DMS114 treated with DMSO at 0.1 percent for 48 hours (cell line): ENCODE measurements around the gene ARG2.
"Not testable (repeated sequence)": the region's sequence is repeated elsewhere in the genome, so short reads cannot be mapped to it uniquely, and the experiment has no call there.

Source experiments
- DNase-seq: peaks from one replicate; lab custom pipeline; 2025; ENCODE audit not compliant: unreplicated experiment; lab: John Stamatoyannopoulos, UW

ARG2 gene

DNA sequence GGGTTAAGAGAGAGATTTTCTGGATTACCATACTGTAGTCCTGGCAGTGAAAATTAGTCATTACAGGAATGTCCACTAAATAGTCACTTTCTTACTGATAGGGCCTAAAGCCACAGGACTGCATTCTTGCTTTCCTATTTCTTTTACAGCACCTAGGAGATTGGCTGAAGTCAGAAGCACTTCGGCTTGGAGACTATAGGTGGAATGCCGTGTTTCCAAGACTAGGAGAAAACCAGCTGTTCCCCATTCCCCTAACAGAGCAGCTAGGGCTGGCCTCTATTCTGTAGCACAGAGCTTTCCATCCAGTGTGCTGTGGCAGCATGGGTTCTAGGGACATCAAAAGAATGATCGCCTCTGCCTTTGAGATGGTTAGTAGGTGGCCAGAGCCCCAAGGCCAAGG lies 34.7 kb upstream of the ARG2 start:
- DNase-seq: no peak

- no peak for DNase-seq
Measured at GRCh38 chr14:67586369-67586768, 33.4 kb upstream of the ARG2 start.

GRCh38 chr14:67589204-67589770 lies 30.4 kb upstream of the ARG2 start:
- no peak for DNase-seq

DNA sequence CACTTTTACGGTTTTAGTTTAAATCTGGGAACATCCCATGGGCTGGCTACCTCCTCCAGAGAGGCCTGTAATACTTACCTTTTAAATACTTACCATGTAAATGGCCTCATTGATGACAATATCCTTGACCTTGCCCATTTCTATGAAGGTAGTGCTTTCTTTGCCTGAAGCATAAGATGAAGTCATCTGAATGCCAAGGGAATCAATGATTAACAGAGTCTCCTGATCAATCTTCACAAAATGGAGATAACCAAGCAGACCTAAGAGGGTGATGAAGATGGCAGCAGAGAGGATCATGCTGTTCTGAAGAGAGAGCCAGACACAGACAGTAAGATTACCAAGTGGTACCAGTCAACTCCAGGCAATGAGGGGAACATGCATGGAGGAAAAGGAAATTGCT lies 26.1 kb upstream of the ARG2 start:
- DNase-seq: not testable (repeated sequence)

GRCh38 chr14:67595392-67595791 lies 24.3 kb upstream of the ARG2 start:
- DNase-seq: no peak

DNA sequence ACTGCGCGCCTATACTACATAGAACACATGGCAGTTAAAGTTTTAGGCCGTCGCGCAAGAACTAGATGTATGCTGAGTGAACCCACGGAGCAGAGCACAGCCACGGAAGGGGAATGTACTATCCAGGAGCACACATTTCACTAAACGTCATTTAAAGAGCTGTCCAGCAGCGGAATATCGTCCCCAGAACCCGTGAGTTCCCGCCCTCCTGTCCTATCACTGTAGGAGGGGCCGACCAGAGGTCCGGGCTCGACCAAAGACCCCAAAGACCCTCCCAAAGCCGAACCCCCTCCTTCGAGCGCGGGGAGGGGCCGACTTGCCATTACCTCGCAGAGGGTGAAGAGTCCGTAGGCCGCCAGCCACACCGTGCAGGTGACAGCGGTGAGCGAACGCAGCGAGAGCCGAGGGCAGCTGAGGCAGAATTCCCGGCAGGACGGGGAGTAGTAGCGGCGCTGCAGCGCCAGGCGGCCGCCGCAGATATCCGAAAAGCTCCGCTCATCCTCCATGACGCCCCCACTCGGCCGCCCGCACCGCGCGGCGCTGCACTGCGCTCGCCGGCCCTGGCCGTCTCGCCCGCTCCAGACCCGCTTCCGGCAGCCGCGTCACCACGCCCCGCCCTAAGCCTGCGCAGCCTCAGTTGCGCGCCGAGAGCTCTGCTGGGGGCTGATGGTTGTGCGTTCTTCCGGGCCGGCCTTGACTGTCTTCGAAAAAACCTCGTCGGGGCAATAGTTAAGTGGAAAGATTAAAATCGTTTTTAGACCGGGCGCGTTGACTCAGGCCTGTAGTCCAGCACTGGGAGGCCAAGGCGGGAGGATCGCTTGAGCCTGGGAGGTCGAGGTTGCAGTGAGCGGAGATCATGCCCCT lies 19.8 kb upstream of the ARG2 start, which contains the start of gene PIGH:
PIGH (minus strand) TSS at position 571 of the 864 bp plus-strand sequence; CDS start at position 506, 65 bp downstream.
- peak; percentile 65 for DNase-seq

DNA sequence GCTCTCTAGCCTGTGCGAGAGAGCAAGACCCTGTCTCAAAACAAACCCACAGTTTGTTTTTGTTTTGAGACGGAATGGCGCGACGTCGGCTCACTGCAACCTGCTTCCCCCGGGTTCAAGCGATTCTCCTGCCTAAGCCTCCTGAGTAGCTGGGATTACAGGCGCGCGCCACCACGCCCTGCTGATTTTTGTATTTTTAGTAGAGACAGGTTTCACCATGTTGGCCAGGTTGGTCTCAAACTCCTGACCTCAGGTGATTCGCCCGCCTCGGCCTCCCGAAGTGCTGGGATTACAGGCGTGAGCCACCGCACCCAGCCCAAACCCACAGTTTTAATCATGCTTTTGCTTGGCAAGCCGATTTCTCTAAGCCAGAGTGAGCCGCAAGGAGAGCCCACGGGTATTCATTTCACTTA lies 19.2 kb upstream of the ARG2 start:
- DNase-seq: not testable (repeated sequence)

- DNase-seq: no peak
Measured at GRCh38 chr14:67602076-67602475, 17.6 kb upstream of the ARG2 start.

- no peak for DNase-seq
Measured at GRCh38 chr14:67602995-67603545, 16.6 kb upstream of the ARG2 start.

DNA sequence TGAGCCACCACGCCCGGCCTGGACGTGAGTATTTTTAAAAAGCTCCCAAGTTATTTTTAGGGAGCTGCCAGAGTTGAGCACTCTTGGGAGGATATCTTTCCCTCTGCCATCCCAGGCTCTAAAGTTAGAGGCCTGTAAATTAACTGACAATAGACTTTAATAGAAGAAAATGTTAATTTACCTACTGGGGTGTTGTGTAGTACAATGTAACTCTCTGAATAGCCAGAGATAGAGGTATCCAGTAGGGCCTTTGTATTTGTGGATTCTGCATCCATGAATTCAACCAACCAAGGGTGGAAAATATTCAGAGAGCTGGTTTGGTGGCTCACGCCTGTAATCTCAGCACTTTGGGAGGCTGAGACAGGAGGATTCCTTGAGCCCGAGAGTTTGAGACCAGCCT lies 12.1 kb upstream of the ARG2 start:
- no peak for DNase-seq

DNA sequence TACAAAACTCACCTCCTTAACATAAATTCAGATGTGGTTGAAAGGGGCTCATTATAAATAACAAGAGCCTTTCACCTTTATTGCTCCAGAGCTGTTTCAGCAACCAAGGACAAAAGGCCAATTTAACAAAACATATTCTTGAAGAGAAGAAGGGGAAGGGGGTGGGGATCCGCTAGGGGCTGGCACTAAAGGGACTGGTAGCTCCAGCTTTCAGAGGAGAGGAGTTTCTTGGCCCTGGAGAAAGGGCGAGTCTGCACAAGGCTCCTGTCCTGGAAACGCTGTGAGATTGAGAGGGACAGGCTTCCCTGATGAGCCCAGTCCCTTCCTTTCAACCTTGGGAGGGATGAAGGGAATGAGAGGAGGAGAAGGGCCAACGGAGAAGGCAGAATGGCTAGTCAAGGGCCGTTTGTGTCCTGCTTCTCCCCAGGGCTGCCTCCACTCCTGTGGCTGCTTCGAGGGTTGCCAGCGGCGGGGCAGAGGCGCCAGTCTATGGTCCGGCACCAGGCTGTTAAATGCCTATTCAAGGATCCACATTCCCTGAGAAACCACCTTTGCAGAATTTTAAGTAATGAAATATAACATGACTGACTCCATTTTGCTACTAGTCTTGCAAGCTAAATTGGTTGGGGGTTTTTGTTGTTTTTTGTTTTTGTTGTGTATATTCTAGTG lies 9.9 kb upstream of the ARG2 start:
- DNase-seq: no peak

DNA sequence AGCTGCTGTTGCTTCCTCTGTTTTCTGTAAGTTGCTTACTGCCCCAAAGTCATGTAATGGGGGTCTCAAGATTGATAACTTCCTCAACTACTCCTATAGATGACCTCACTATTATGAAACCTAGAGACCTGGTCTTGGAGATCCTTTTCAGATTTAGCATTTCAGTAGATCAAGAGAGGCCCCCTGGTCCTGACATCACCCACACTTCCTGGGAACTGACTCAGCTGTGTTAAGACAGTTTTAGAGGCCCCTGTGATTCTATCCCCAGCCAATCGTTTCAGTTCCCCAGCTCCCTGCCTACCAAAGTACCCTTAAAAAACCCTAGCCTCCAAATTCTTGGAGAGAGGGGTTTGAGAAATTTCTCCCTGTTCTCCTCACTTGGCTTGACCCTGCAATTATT lies 9.2 kb upstream of the ARG2 start:
- DNase-seq: no peak

- peak; percentile 62 for DNase-seq
Measured at GRCh38 chr14:67618617-67619063, 1.1 kb upstream of the ARG2 start.

GRCh38 chr14:67620217-67620785 lies 581 bp downstream of the ARG2 start:
- DNase-seq: no peak

DNA sequence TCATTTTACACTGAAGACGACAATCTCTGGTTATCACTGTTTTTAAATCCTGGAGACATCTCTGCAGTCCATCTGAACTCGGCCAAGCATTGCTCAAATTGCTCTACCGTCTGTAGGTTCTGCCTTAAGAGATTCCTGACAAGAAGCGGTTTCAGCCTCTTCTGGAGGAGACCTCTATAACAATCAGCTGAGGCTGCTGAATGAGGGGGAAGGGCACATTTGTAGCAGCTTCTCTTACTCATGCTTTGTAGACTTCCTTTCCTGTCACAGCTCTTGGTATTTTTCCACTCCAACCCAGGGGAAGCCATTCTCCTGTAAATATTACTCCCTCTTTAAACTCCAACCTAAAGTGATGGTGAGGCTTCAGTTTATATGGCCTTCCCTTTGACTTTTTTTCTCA lies 3.0 kb downstream of the ARG2 start:
- no peak for DNase-seq

GRCh38 chr14:67623114-67623513 lies 3.4 kb downstream of the ARG2 start:
- DNase-seq: no peak

- DNase-seq: not testable (repeated sequence)
Measured at GRCh38 chr14:67626131-67626530, 6.4 kb downstream of the ARG2 start.

- DNase-seq: no peak
Measured at GRCh38 chr14:67627519-67627918, 7.8 kb downstream of the ARG2 start.

DNA sequence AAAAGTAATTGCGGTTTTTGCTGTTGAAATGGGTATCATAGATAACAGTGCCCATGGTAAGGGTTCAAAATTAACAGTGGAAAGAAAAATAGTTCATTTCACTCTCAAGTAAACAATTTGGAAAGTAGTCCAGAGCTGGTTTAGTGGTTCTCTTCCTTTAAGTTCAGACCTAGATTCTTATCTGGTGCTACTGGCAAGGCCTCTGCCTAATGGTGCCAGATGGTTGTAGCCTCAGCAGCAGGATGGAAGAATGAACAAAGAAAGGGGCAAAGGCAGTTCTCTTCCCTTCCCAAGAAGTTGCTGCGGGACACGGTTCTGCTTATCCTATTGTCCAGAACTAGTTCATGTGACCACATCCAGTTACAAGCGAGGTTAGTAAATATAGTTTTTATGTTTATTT lies 10.5 kb downstream of the ARG2 start:
- DNase-seq: no peak

DNA sequence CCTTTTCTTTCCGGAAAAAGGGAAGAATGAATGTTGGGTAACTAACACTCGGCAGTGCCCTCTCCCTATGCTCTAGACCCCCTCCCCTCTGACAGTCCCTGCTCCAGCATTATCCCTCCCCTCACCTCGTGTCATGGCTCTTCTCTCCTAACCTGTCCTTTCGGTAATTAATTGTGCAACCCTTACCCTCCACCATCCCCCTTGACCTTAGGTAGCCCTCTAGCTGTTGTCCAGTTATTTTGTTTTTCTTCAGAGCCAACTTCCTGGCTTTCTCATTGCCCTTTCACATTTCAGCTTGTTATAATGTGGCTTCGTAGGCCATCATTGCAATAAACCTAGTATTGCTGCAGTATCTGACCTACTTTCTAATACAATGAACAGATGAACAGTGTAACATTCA lies 11.2 kb downstream of the ARG2 start:
- no peak for DNase-seq

- no peak for DNase-seq
Measured at GRCh38 chr14:67633451-67634147, 13.9 kb downstream of the ARG2 start.
